COLO668 (cell line): ENCODE results near the gene TNPO2.
A peak's percentile ranks its signal among the peaks of the same experiment; 100 is the strongest.
"Not testable (repeated sequence)": the region's sequence is repeated elsewhere in the genome, so short reads cannot be mapped to it uniquely, and the experiment has no call there.

Experiments used
- DNase-seq: peaks from one replicate; lab custom pipeline; 2025; ENCODE audit not compliant: unreplicated experiment; lab: John Stamatoyannopoulos, UW

The TNPO2 gene

GRCh38 chr19:12737835-12738351, 14.2 kb upstream of the TNPO2 start:
- DNase-seq: no peak

DNA sequence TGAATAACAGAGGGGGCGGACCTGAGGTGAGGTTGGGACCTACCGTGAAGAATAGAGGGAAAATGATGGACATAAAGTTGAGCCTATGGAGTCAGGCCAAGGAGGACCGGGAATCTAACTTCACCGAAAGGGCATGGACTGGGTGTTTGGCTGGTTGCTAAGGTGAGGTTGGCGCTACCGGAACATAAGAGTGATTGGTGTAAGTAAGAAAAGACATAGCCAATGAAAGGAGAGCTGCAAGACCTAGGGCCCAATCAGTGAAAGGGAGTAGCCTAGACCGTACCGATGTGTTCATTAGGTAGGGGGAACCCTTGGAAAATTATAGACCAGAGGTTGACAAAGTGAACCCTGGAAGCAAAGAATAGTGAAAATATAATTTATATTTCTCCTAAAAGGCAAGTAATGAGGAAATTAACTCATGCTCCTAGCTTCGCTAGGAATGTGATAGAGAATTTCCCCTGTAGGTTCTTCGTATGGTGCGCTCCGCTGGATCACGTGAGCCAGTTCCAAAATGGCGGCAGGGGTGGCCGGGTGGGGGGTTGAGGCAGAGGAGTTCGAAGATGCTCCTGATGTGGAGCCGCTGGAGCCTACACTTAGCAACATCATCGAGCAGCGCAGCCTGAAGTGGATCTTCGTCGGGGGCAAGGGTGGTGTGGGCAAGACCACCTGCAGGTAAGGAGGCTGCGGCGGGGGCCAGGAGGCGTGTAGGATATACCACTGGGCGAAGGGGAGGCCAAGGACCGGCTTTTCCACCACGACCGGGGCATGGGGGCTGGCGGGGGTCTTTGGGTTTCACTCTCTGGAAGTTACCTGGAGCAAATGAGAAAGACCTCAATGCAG, 13.5 kb upstream of the TNPO2 start, which contains the start of gene GET3:
GET3 (plus strand) TSS at position 503 of the 840 bp plus-strand sequence; CDS start at position 512, 9 bp downstream.
- peak; percentile 92 for DNase-seq

- DNase-seq: peak; percentile 18
Measured at GRCh38 chr19:12733369-12734214, 9.9 kb upstream of the TNPO2 start.

DNA sequence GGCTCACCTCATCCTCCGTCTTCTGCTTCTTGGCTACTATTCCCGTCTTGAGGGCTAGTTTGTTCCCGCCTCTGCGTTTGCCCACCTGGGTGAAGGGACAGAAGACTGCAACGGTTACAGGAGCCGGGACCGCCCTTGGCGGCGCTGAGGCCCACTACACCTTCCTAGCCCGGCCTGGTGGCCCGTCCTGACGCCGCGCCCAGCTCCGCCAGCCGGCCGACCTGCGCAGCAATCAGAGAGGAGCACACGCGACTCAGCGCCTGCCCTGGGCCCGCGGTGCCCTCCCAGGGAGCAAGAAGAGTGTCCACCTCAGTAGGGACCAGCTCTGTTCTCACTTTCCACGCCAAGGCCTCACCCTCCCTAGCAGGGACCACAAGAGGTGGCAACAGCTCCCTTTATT, 7.6 kb upstream of the TNPO2 start:
- no peak for DNase-seq

DNA sequence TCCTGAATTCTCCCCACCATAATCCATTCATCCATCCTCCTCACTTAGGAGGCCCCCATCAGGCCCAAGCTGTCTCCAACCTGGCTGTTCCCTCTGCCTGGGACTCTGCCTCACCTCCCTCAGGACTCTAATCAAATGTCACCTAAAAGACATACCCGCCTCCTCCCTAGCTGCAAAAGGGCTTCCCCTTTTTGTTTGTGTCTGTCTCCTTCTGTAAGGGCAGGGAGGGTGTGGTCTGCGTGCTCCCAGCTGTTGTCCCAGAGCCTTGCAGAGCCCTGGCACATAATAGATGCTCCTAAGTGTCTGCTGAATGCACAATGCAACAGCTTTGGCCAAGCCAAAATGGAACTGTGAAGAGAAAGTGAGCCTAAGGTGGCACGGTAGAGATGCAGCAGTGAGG, 6.3 kb upstream of the TNPO2 start:
- no peak for DNase-seq

GRCh38 chr19:12727745-12728433, 4.2 kb upstream of the TNPO2 start:
- DNase-seq: no peak

DNA sequence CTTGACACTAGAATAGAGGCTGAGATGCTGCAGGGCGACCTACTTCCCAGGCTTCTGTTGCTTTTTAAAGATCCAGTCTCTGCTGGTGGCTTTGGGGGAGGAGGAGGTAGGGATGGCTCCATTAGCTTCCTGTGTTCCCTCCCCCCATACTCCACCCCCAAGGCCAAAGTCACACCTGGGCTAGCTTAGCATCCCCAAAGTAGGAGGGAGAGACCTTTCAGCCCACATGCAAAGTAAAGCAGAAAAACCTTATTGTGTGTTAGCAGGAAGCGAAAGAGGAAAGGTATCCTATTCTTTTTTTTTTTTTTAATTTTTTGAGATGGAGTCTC, 3.2 kb upstream of the TNPO2 start:
- no peak for DNase-seq

DNA sequence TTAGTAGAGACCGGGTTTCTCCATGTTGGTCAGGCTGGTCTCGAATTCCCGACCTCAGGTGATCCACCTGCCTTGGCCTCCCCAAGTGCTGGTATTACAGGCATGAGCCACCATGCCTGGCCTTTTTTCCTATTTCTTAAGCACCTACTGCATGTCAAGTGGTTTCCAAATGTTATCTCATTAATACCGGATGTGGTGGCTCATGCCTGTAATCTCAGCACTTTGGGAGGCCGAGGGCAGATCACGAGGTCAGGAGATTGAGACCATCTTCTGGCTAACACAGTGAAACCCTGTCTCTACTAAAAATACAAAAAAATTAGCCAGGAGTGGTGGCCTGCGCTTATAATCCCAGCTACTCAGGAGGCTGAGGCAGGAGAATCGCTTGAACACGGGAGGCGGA, 1.9 kb upstream of the TNPO2 start:
- DNase-seq: not testable (repeated sequence)

GRCh38 chr19:12723381-12723640, 421 bp downstream of the TNPO2 start:
- DNase-seq: no peak

- peak; percentile 97 for DNase-seq
Measured at GRCh38 chr19:12722566-12723380, 959 bp downstream of the TNPO2 start.

DNA sequence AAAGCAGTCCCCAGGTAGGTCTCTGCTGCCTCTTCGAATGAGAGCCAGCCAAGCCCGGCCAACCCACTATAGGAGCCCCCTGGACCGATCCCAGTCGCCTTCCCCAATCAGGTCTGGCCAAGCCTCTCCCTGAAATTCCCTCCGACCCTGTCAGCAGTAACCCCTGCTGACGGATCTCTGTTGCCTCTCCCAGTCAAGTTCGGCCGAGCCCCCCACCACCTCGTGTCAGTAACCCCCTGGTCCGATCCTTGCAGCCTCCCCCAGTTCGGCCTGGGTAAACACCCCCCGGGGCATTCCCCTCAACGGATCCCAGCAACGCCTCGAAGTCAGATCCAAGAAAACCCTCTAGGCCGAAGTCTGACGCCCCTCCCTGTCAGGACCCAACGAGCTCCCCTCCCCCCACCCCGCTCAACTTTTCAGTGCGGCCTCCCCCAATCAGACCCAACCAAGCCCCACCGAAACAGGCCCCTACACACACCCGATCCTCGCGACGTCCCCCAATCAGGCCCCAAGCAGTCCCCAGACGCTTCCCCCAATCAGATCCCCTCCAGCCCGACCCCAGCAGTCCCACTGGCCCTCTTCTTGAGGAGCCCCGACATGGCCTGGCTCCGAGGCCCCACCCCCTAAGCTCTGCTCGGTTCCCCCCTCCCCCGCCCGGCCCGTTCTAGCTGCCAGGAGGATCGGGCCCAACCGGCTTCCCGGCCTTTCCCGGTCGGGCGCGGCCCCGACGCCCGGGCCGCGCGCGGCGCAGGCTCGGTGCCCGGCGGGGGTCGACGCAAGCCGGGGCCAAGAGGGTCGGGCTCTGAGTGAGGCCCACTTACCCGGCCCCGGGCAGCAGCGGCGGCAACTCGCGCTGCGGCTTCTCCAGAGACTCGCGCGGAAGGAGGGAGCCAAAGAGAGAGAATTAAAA, 1.8 kb downstream of the TNPO2 start:
- peak; percentile 50 for DNase-seq

GRCh38 chr19:12720851-12721655, 2.7 kb downstream of the TNPO2 start:
- DNase-seq: no peak

GRCh38 chr19:12720296-12720695, 3.4 kb downstream of the TNPO2 start:
- DNase-seq: no peak

- no peak for DNase-seq
Measured at GRCh38 chr19:12715929-12716328, 7.8 kb downstream of the TNPO2 start.

GRCh38 chr19:12715102-12715501, 8.6 kb downstream of the TNPO2 start:
- no peak for DNase-seq

DNA sequence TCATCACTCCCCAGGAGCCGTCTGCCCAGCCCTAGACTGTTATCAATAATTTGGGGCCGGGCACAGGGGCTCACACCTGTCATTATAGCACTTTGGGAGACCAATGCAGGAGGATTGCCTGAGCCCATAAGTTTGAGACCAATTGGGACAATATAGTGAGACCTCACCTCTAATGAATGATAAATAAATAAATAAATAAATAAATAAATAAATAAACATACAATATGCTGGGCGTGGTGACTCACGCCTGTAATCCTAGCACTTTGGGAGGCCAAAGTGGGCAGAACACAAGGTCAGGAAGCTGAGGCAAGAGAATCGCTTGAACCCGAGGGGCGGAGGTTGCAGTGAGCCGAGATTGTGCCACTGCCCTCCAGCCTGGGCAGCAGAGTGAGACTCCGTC, 10.4 kb downstream of the TNPO2 start:
- not testable (repeated sequence) for DNase-seq

- not testable (repeated sequence) for DNase-seq
Measured at GRCh38 chr19:12712077-12712476, 11.7 kb downstream of the TNPO2 start.

- DNase-seq: no peak
Measured at GRCh38 chr19:12711187-12711586, 12.5 kb downstream of the TNPO2 start.

DNA sequence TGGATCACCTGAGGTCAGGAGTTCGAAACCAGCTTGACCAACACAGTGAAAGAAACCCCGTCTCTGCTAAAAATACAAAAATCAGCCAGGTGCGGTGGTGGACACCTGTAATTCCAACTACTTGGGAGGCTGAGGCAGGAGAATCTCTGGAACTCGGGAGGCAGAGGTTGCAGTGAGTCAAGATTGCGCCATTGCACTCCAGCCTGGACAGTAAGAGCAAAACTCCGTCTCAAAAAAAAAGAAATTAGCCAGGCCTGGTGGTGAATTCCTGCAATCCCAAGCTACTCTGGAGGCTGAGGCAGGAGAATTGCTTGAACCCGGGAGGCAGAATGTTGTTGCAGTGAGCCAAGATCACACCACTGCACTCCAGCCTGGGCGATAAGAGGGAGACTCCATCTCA, 15.1 kb downstream of the TNPO2 start:
- no peak for DNase-seq
